ENCODE measurements around the gene MUTYH. TPM values are rescaled to one million over a fixed set of nuclear protein-coding genes. Genes with fewer than 3 reads are reported as not detected.
"Not testable (repeated sequence)": the region's sequence is repeated elsewhere in the genome, so short reads cannot be mapped to it uniquely, and the experiment has no call there.

The MUTYH gene
- polyA plus RNA-seq (2013, experiment 1 of 2) = 5.7 TPM
- 4.7 TPM for polyA plus RNA-seq (2013, experiment 2 of 2)

GRCh38 chr1:45339789-45340558 lies at the start of gene MUTYH, which contains the start of gene TOE1:
Gene MUTYH, minus strand, starts transcription at chr1:45340440. Its CDS starts 5,935 bp downstream, at chr1:45334505.
Gene TOE1, plus strand, starts transcription at chr1:45340170. Its CDS starts 83 bp downstream, at chr1:45340253.
- Histone ChIP-seq H2BK15ac (ENCODE audit: low read depth, poor library complexity, severe bottlenecking) (peak within 1 kb of the TSS; percentile 12), H4K91ac (ENCODE audit: low read length) (peak within 1 kb of the TSS; percentile 58), H3K18ac (ENCODE audit: low read depth in 1 of 2, low read length in 2 of 2) (peak within 1 kb of the TSS; percentile 84 to 99), H3K23ac (ENCODE audit: low read length in 2 of 2) (peak within 1 kb of the TSS in 1 of 2 experiments; percentile 74), H2BK5ac (ENCODE audit: low read depth, low read length, poor library complexity, severe bottlenecking) (peak within 1 kb of the TSS; percentile 39), H3K9me3 (ENCODE audit: control insufficient read depth, low read length) (no peaks in the 10 kb centered on the region), H3K4me2 (ENCODE audit: low read length, poor library complexity, severe bottlenecking) (peak within 1 kb of the TSS; percentile 86), H3K27me3 (ENCODE audit: control insufficient read depth in 1 of 2, insufficient read depth in 1 of 2, low read length in 2 of 2) (no peaks in the 10 kb centered on the region), H3K9ac (ENCODE audit: low read length) (peak within 1 kb of the TSS; percentile 96), H3K4ac (ENCODE audit: low read depth in 1 of 2, low read length in 2 of 2) (peak within 1 kb of the TSS; percentile 62 to 94), H3K14ac (ENCODE audit: low read length in 2 of 2) (peak within 1 kb of the TSS in 1 of 2 experiments; percentile 89), H3K79me1 (replicated peaks; ENCODE audit: low read length, poor library complexity, severe bottlenecking) (peaks cover 38% of the 10 kb centered on the region), H2AK5ac (ENCODE audit: low read length, severe bottlenecking) (no peak within 1 kb of the TSS), H4K8ac (ENCODE audit: low read length) (peak within 1 kb of the TSS; percentile 77), H2BK120ac (ENCODE audit: low read depth, low read length) (no peak within 1 kb of the TSS), H3K36me3 (ENCODE audit: control insufficient read depth in 1 of 2, insufficient read depth in 2 of 2, low read depth in 1 of 2, low read length in 2 of 2) (peaks cover 35 to 42% of the 10 kb centered on the region in 2 experiments), H3K4me1 (ENCODE audit: control insufficient read depth, insufficient read depth, low read depth, low read length) (peaks cover 13% of the 10 kb centered on the region), H3K4me3 (ENCODE audit: insufficient read depth in 1 of 2, low read depth in 1 of 2, low read length in 2 of 2) (peak within 1 kb of the TSS; percentile 74 to 91), H3K27ac (ENCODE audit: low read length, poor library complexity, severe bottlenecking) (peak within 1 kb of the TSS; percentile 98), H2AFZ (ENCODE audit: low read depth, low read length) (peak within 1 kb of the TSS; percentile 85), H2BK12ac (ENCODE audit: low read length in 2 of 2) (peak within 1 kb of the TSS in 1 of 2 experiments; percentile 34)
- under 1% methylated on average over 69 of the region's 70 CpGs for WGBS
- DNase-seq = peak; percentile 94

GRCh38 chr1:45386219-45386618 lies 46.0 kb upstream of the MUTYH start:
- no peak overlapping the region for H3K4me2 ChIP-seq (ENCODE audit: low read length, poor library complexity, severe bottlenecking)
- no peak overlapping the region for H3K23ac ChIP-seq (ENCODE audit: low read length in 2 of 2)
- H2BK12ac ChIP-seq (ENCODE audit: low read length in 2 of 2) = no peak overlapping the region
- H3K4me3 ChIP-seq (ENCODE audit: insufficient read depth in 1 of 2, low read depth in 1 of 2, low read length in 2 of 2) = no peak overlapping the region
- DNase-seq = no peak
- no peak overlapping the region for H4K8ac ChIP-seq (ENCODE audit: low read length)
- no peak overlapping the region for H3K9ac ChIP-seq (ENCODE audit: low read length)
- no peaks in the 10 kb centered on the region for H3K9me3 ChIP-seq (ENCODE audit: control insufficient read depth, low read length)
- H3K18ac ChIP-seq (ENCODE audit: low read depth in 1 of 2, low read length in 2 of 2) = no peak overlapping the region
- H3K27ac ChIP-seq (ENCODE audit: low read length, poor library complexity, severe bottlenecking) = no peak overlapping the region
- no peak overlapping the region for H2BK120ac ChIP-seq (ENCODE audit: low read depth, low read length)
- no peak overlapping the region for H3K4ac ChIP-seq (ENCODE audit: low read depth in 1 of 2, low read length in 2 of 2)
- no peak overlapping the region for H4K91ac ChIP-seq (ENCODE audit: low read length)
- no peaks in the 10 kb centered on the region for H3K4me1 ChIP-seq (ENCODE audit: control insufficient read depth, insufficient read depth, low read depth, low read length)
- no peak overlapping the region for H2AFZ ChIP-seq (ENCODE audit: low read depth, low read length)
- no peak overlapping the region for H2BK15ac ChIP-seq (ENCODE audit: low read depth, poor library complexity, severe bottlenecking)
- no peak overlapping the region for H3K14ac ChIP-seq (ENCODE audit: low read length in 2 of 2)
- no peaks in the 10 kb centered on the region for H3K36me3 ChIP-seq (ENCODE audit: control insufficient read depth in 1 of 2, insufficient read depth in 2 of 2, low read depth in 1 of 2, low read length in 2 of 2)
- 87% methylated on average over 2 of the region's 3 CpGs for WGBS
- no peaks in the 10 kb centered on the region for H3K79me1 ChIP-seq (replicated peaks; ENCODE audit: low read length, poor library complexity, severe bottlenecking)
- H2BK5ac ChIP-seq (ENCODE audit: low read depth, low read length, poor library complexity, severe bottlenecking) = no peak overlapping the region
- H2AK5ac ChIP-seq (ENCODE audit: low read length, severe bottlenecking) = no peak overlapping the region
- H3K27me3 ChIP-seq (ENCODE audit: control insufficient read depth in 1 of 2, insufficient read depth in 1 of 2, low read length in 2 of 2) = no peaks in the 10 kb centered on the region

- no peak overlapping the region for H2AFZ ChIP-seq (ENCODE audit: low read depth, low read length)
- H4K91ac ChIP-seq (ENCODE audit: low read length) = no peak overlapping the region
- H2BK5ac ChIP-seq (ENCODE audit: low read depth, low read length, poor library complexity, severe bottlenecking) = no peak overlapping the region
- no peak overlapping the region for H2BK120ac ChIP-seq (ENCODE audit: low read depth, low read length)
- H3K9me3 ChIP-seq (ENCODE audit: control insufficient read depth, low read length) = no peaks in the 10 kb centered on the region
- H3K4me3 ChIP-seq (ENCODE audit: insufficient read depth in 1 of 2, low read depth in 1 of 2, low read length in 2 of 2) = no peak overlapping the region
- no peak for DNase-seq
- H3K9ac ChIP-seq (ENCODE audit: low read length) = no peak overlapping the region
- H3K4ac ChIP-seq (ENCODE audit: low read depth in 1 of 2, low read length in 2 of 2) = no peak overlapping the region
- no peaks in the 10 kb centered on the region for H3K79me1 ChIP-seq (replicated peaks; ENCODE audit: low read length, poor library complexity, severe bottlenecking)
- no peaks in the 10 kb centered on the region for H3K36me3 ChIP-seq (ENCODE audit: control insufficient read depth in 1 of 2, insufficient read depth in 2 of 2, low read depth in 1 of 2, low read length in 2 of 2)
- no peak overlapping the region for H3K23ac ChIP-seq (ENCODE audit: low read length in 2 of 2)
- H2BK12ac ChIP-seq (ENCODE audit: low read length in 2 of 2) = no peak overlapping the region
- no peaks in the 10 kb centered on the region for H3K27me3 ChIP-seq (ENCODE audit: control insufficient read depth in 1 of 2, insufficient read depth in 1 of 2, low read length in 2 of 2)
- no peak overlapping the region for H4K8ac ChIP-seq (ENCODE audit: low read length)
- no peak overlapping the region for H2AK5ac ChIP-seq (ENCODE audit: low read length, severe bottlenecking)
- H3K14ac ChIP-seq (ENCODE audit: low read length in 2 of 2) = no peak overlapping the region
- no peak overlapping the region for H3K27ac ChIP-seq (ENCODE audit: low read length, poor library complexity, severe bottlenecking)
- no peak overlapping the region for H3K4me2 ChIP-seq (ENCODE audit: low read length, poor library complexity, severe bottlenecking)
- H3K4me1 ChIP-seq (ENCODE audit: control insufficient read depth, insufficient read depth, low read depth, low read length) = no peaks in the 10 kb centered on the region
- H3K18ac ChIP-seq (ENCODE audit: low read depth in 1 of 2, low read length in 2 of 2) = no peak overlapping the region
- 97% methylated on average over 3 of the region's 3 CpGs for WGBS
- H2BK15ac ChIP-seq (ENCODE audit: low read depth, poor library complexity, severe bottlenecking) = no peak overlapping the region
Measured at GRCh38 chr1:45385302-45385701, 45.1 kb upstream of the MUTYH start.

GRCh38 chr1:45384213-45384612 lies 44.0 kb upstream of the MUTYH start:
- H3K27me3 ChIP-seq (ENCODE audit: control insufficient read depth in 1 of 2, insufficient read depth in 1 of 2, low read length in 2 of 2); H3K4ac ChIP-seq (ENCODE audit: low read depth in 1 of 2, low read length in 2 of 2); H4K8ac ChIP-seq (ENCODE audit: low read length); DNase-seq; H3K9me3 ChIP-seq (ENCODE audit: control insufficient read depth, low read length); H3K18ac ChIP-seq (ENCODE audit: low read depth in 1 of 2, low read length in 2 of 2); H3K23ac ChIP-seq (ENCODE audit: low read length in 2 of 2); H3K14ac ChIP-seq (ENCODE audit: low read length in 2 of 2); H3K4me2 ChIP-seq (ENCODE audit: low read length, poor library complexity, severe bottlenecking); H3K4me1 ChIP-seq (ENCODE audit: control insufficient read depth, insufficient read depth, low read depth, low read length); H3K36me3 ChIP-seq (ENCODE audit: control insufficient read depth in 1 of 2, insufficient read depth in 2 of 2, low read depth in 1 of 2, low read length in 2 of 2); H2BK15ac ChIP-seq (ENCODE audit: low read depth, poor library complexity, severe bottlenecking); H2BK12ac ChIP-seq (ENCODE audit: low read length in 2 of 2); H2AFZ ChIP-seq (ENCODE audit: low read depth, low read length); H2AK5ac ChIP-seq (ENCODE audit: low read length, severe bottlenecking); H3K27ac ChIP-seq (ENCODE audit: low read length, poor library complexity, severe bottlenecking); H3K9ac ChIP-seq (ENCODE audit: low read length); H4K91ac ChIP-seq (ENCODE audit: low read length); H2BK120ac ChIP-seq (ENCODE audit: low read depth, low read length); H3K4me3 ChIP-seq (ENCODE audit: insufficient read depth in 1 of 2, low read depth in 1 of 2, low read length in 2 of 2); H3K79me1 ChIP-seq (replicated peaks; ENCODE audit: low read length, poor library complexity, severe bottlenecking); H2BK5ac ChIP-seq (ENCODE audit: low read depth, low read length, poor library complexity, severe bottlenecking): not testable (repeated sequence)
- WGBS = 67% methylated on average over 1 of the region's 4 CpGs

Measured in mesenchymal stem cell (in vitro differentiated cells and primary cell).